HG03575 (cell line): Measurements from ENCODE around the gene CCR9.
"Not testable (repeated sequence)": the region's sequence is repeated elsewhere in the genome, so short reads cannot be mapped to it uniquely, and the experiment has no call there.

ENCODE experiments used
- ATAC-seq: cut with Tn5 transposase; IDR thresholded peaks from one replicate; pipeline ENCODE4 v1.9.1; 2021; ENCODE audit not compliant: unreplicated experiment, insufficient number of reproducible peaks, low FRiP score; ENCODE audit errors: extremely low read depth

Gene CCR9

GRCh38 chr3:45885979-45886705, at the start of gene CCR9:
Gene CCR9, plus strand, starts transcription at chr3:45886543. Its CDS starts 8,391 bp downstream, at chr3:45894934.
- ATAC-seq, result no peak

GRCh38 chr3:45838466-45838865, 47.9 kb upstream of the CCR9 start:
- ATAC-seq, result no peak

GRCh38 chr3:45841420-45841756, 45.0 kb upstream of the CCR9 start:
- ATAC-seq, result no peak

- ATAC-seq, result no peak
Observed at GRCh38 chr3:45841757-45842491, 44.4 kb upstream of the CCR9 start, which contains the start of gene LZTFL1. Gene LZTFL1, minus strand, starts transcription at chr3:45842119. Its CDS starts 128 bp downstream, at chr3:45841991.

- ATAC-seq, result no peak
Observed at GRCh38 chr3:45842851-45843625, 43.3 kb upstream of the CCR9 start.

- ATAC-seq, result no peak
Observed at GRCh38 chr3:45844616-45845015, 41.7 kb upstream of the CCR9 start.

GRCh38 chr3:45848392-45848791, 38.0 kb upstream of the CCR9 start:
- no peak for ATAC-seq

- ATAC-seq, result no peak
Observed at GRCh38 chr3:45852828-45853227, 33.5 kb upstream of the CCR9 start.

- not testable (repeated sequence) for ATAC-seq
Observed at GRCh38 chr3:45856323-45856722, 30.0 kb upstream of the CCR9 start.

- ATAC-seq, result not testable (repeated sequence)
Observed at GRCh38 chr3:45857024-45857423, 29.3 kb upstream of the CCR9 start.

- ATAC-seq, result no peak
Observed at GRCh38 chr3:45858809-45859543, 27.4 kb upstream of the CCR9 start.

- ATAC-seq, result no peak
Observed at GRCh38 chr3:45860481-45860880, 25.9 kb upstream of the CCR9 start.

GRCh38 chr3:45861043-45861719, 25.2 kb upstream of the CCR9 start:
- ATAC-seq, result no peak

GRCh38 chr3:45864760-45865519, 21.4 kb upstream of the CCR9 start:
- no peak for ATAC-seq

- no peak for ATAC-seq
Observed at GRCh38 chr3:45865563-45865962, 20.8 kb upstream of the CCR9 start.

- ATAC-seq, result no peak
Observed at GRCh38 chr3:45868213-45868612, 18.1 kb upstream of the CCR9 start.

GRCh38 chr3:45868650-45869049, 17.7 kb upstream of the CCR9 start:
- ATAC-seq, result no peak

- ATAC-seq, result no peak
Observed at GRCh38 chr3:45869638-45870037, 16.7 kb upstream of the CCR9 start.
